Activated CD4-positive, alpha-beta T cell treated with anti-CD3 and anti-CD28 coated beads for 4 hours (primary cell): ENCODE measurements around the gene BACH2.
"Not testable (repeated sequence)": the region's sequence is repeated elsewhere in the genome, so short reads cannot be mapped to it uniquely, and the experiment has no call there.

Experiments used
- DNase-seq, 2 donors: peaks; one replicate each; pipeline ENCODE4 v3.0.0-alpha.2; 2020

BACH2 gene

GRCh38 chr6:90053614-90054013, 243.0 kb downstream of the BACH2 start:
- DNase-seq = no peak

- no peak for DNase-seq
Measured at GRCh38 chr6:90049295-90049694, 247.3 kb downstream of the BACH2 start.

GRCh38 chr6:90048206-90048967, 248.3 kb downstream of the BACH2 start:
- no peak for DNase-seq

- no peak for DNase-seq
Measured at GRCh38 chr6:90045535-90045934, 251.1 kb downstream of the BACH2 start.

- DNase-seq = no peak
Measured at GRCh38 chr6:90044833-90045381, 251.7 kb downstream of the BACH2 start.

GRCh38 chr6:90044182-90044832, 252.3 kb downstream of the BACH2 start:
- DNase-seq = no peak

- DNase-seq = no peak
Measured at GRCh38 chr6:90040931-90041330, 255.7 kb downstream of the BACH2 start.

- DNase-seq = no peak
Measured at GRCh38 chr6:90039911-90040310, 256.7 kb downstream of the BACH2 start.

- DNase-seq = no peak
Measured at GRCh38 chr6:90038961-90039653, 257.5 kb downstream of the BACH2 start.

GRCh38 chr6:90036963-90037362, 259.7 kb downstream of the BACH2 start:
- no peak for DNase-seq

- no peak for DNase-seq
Measured at GRCh38 chr6:90035047-90035723, 261.5 kb downstream of the BACH2 start.

GRCh38 chr6:90033746-90034271, 262.8 kb downstream of the BACH2 start:
- DNase-seq = no peak

GRCh38 chr6:90032489-90033212, 264.0 kb downstream of the BACH2 start:
- not testable (repeated sequence) for DNase-seq

GRCh38 chr6:90028995-90029635, 267.5 kb downstream of the BACH2 start:
- DNase-seq = no peak

- no peak for DNase-seq
Measured at GRCh38 chr6:90028066-90028778, 268.4 kb downstream of the BACH2 start.

GRCh38 chr6:90026216-90026615, 270.4 kb downstream of the BACH2 start:
- DNase-seq = no peak

GRCh38 chr6:90025523-90026061, 271.1 kb downstream of the BACH2 start:
- peak; percentile 47 to 51 for DNase-seq

- no peak for DNase-seq
Measured at GRCh38 chr6:90024633-90025032, 272.0 kb downstream of the BACH2 start.

- no peak for DNase-seq
Measured at GRCh38 chr6:90021711-90022110, 274.9 kb downstream of the BACH2 start.

- no peak for DNase-seq
Measured at GRCh38 chr6:90020746-90021145, 275.9 kb downstream of the BACH2 start.

GRCh38 chr6:90019216-90019615, 277.4 kb downstream of the BACH2 start:
- DNase-seq = no peak
